NOMO-1 (cell line): ENCODE measurements around the gene ING2.
A peak's percentile ranks its signal among the peaks of the same experiment; 100 is the strongest.
"Not testable (repeated sequence)": the region's sequence is repeated elsewhere in the genome, so short reads cannot be mapped to it uniquely, and the experiment has no call there.

ENCODE experiments used
- DNase-seq, 2 experiments: peaks; one replicate each; lab custom pipeline; 2025; ENCODE audit not compliant: unreplicated experiment in 2 of 2; lab: John Stamatoyannopoulos, UW

Gene ING2

GRCh38 chr4:183546376-183546775 lies 41.5 kb downstream of the ING2 start:
- DNase-seq: no peak

- DNase-seq: no peak
These were observed 43.4 kb downstream of the ING2 start for GRCh38 chr4:183548306-183548705.

GRCh38 chr4:183550345-183551093 lies 45.7 kb downstream of the ING2 start:
- DNase-seq: no peak

- no peak for DNase-seq
These were observed 47.7 kb downstream of the ING2 start for GRCh38 chr4:183552274-183553146.

- DNase-seq: not testable (repeated sequence)
These were observed 48.3 kb downstream of the ING2 start for GRCh38 chr4:183553147-183553478.

GRCh38 chr4:183553601-183554345 lies 48.9 kb downstream of the ING2 start:
- DNase-seq: no peak

- DNase-seq: no peak
These were observed 49.5 kb downstream of the ING2 start for GRCh38 chr4:183554346-183554686.

GRCh38 chr4:183554878-183555585 lies 50.2 kb downstream of the ING2 start:
- DNase-seq: peak; percentile 58 to 76

- DNase-seq: no peak
These were observed 52.1 kb downstream of the ING2 start for GRCh38 chr4:183556947-183557346.

GRCh38 chr4:183557611-183558010 lies 52.8 kb downstream of the ING2 start:
- no peak for DNase-seq

- DNase-seq: no peak
These were observed 54.0 kb downstream of the ING2 start for GRCh38 chr4:183558873-183559272.

GRCh38 chr4:183561905-183562304 lies 57.0 kb downstream of the ING2 start:
- no peak for DNase-seq
